ENCODE data around the gene DSCAM.

DSCAM gene

DNA sequence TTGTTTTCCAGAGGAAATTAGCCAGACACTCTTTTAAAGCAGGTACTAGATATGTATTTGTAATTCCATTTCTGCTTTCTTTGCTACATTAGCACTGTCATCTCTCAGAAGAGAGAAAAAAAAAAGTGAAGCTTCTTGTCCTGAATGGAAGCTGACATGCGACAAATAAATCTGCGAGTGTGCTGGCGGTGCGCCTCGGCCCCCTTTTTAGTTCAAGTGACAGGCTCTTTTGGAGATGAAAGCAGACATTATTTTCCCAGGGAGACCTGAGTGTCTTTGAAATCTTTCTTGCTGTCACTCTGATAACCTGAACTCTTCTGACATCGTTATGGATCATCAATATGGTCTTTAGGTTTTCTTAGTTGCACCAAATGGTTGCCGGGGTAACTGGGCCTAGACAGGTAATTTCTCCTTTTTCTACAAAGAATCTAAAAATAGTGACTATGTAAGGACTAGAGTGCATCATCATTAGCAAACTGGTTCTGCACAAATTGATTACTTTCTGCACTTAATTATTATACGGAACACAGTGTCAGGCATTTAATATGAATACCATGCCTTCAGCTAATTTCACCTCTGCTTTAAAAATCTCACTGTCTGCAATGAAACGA lies 501.1 kb downstream of the DSCAM start:
- no peaks in the 10 kb centered on the region for H3K36me3 ChIP-seq (ENCODE audit: insufficient read depth, low read length)
- no peaks in the 10 kb centered on the region for H3K27me3 ChIP-seq (ENCODE audit: insufficient read depth, low read length)
- no peaks in the 10 kb centered on the region for H3F3A ChIP-seq (ENCODE audit: insufficient read depth, low read length)
- no peak overlapping the region for H3K4me3 ChIP-seq (ENCODE audit: low read depth, low read length, poor library complexity, severe bottlenecking)
- H3K9me3 ChIP-seq (ENCODE audit: low read length) = no peaks in the 10 kb centered on the region
- no peaks in the 10 kb centered on the region for H3K9me2 ChIP-seq (ENCODE audit: low read depth, low read length)
- TF ChIP-seq EZH2 (IDR thresholded peaks at IDR 0.05; ENCODE audit: borderline replicate concordance, low read length) (no peak), CTCF (IDR thresholded peaks at IDR 0.05; ENCODE audit: low read length) (no peak)
- H3K4me2 ChIP-seq (ENCODE audit: low read length) = no peak overlapping the region
- H3K27ac ChIP-seq (ENCODE audit: low read depth, low read length, poor library complexity, severe bottlenecking) = no peak overlapping the region
- H3K79me2 ChIP-seq (ENCODE audit: insufficient read depth, low read length) = no peaks in the 10 kb centered on the region
- H2AFZ ChIP-seq (ENCODE audit: low read length) = no peak overlapping the region
- H3K4me1 ChIP-seq (ENCODE audit: insufficient read depth, low read length, severe bottlenecking) = no peaks in the 10 kb centered on the region
- H3K9ac ChIP-seq (ENCODE audit: low read length) = no peak overlapping the region
- H4K20me1 ChIP-seq (ENCODE audit: insufficient read depth, low read length) = no peaks in the 10 kb centered on the region

DNA sequence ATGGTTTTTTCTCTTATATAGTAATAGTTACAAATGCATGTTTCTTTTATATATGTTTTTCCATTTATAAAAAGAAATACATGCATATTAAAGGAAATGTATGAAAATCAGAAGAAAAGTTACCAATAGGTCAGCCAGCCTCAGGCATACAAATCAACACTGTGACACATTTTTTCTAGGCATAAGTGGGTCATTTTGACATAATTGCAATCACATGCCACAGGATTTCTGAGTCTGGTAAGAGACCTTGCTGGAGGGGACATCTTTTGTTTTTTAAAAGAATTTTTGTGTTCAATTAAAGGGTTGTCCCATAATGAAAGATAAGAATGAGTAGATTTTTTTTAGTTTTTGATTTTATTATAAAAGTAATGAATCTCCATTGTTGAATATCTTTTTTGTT lies 506.6 kb downstream of the DSCAM start:
- Histone ChIP-seq H3F3A (ENCODE audit: insufficient read depth, low read length) (no peaks in the 10 kb centered on the region), H3K9ac (ENCODE audit: low read length) (no peak overlapping the region), H3K27ac (ENCODE audit: low read depth, low read length, poor library complexity, severe bottlenecking) (no peak overlapping the region), H4K20me1 (ENCODE audit: insufficient read depth, low read length) (no peaks in the 10 kb centered on the region), H3K4me1 (ENCODE audit: insufficient read depth, low read length, severe bottlenecking) (no peaks in the 10 kb centered on the region), H3K4me3 (ENCODE audit: low read depth, low read length, poor library complexity, severe bottlenecking) (no peak overlapping the region), H3K27me3 (ENCODE audit: insufficient read depth, low read length) (no peaks in the 10 kb centered on the region), H3K36me3 (ENCODE audit: insufficient read depth, low read length) (no peaks in the 10 kb centered on the region), H3K4me2 (ENCODE audit: low read length) (no peak overlapping the region), H2AFZ (ENCODE audit: low read length) (no peak overlapping the region), H3K9me3 (ENCODE audit: low read length) (no peaks in the 10 kb centered on the region), H3K9me2 (ENCODE audit: low read depth, low read length) (no peaks in the 10 kb centered on the region), H3K79me2 (ENCODE audit: insufficient read depth, low read length) (no peaks in the 10 kb centered on the region)
- no peak for TF ChIP-seq EZH2 (IDR thresholded peaks at IDR 0.05; ENCODE audit: borderline replicate concordance, low read length)
- no peak for TF ChIP-seq CTCF (IDR thresholded peaks at IDR 0.05; ENCODE audit: low read length)

DNA sequence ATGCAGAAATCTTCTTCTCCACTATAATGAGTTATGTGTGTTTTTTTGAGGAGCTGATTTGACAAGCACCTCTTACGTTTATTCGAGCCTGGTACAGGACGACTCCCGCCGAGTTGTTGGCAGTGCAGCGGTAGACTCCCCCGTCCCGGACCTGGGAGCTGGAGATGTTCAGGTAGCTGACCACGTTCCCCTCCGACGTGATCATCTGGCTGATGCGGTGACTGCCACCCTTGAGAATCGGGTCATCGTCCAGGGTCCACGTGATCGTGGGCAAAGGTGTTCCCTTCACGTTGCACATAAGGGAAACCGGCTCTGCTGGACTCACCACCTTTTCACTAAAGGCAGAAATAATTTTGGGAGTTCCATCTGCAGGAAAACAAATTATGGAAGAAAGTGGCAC lies 507.9 kb downstream of the DSCAM start:
- no peaks in the 10 kb centered on the region for H3K9me3 ChIP-seq (ENCODE audit: low read length)
- H3K27me3 ChIP-seq (ENCODE audit: insufficient read depth, low read length) = no peaks in the 10 kb centered on the region
- H3K4me1 ChIP-seq (ENCODE audit: insufficient read depth, low read length, severe bottlenecking) = no peaks in the 10 kb centered on the region
- no peak overlapping the region for H3K9ac ChIP-seq (ENCODE audit: low read length)
- no peak overlapping the region for H3K27ac ChIP-seq (ENCODE audit: low read depth, low read length, poor library complexity, severe bottlenecking)
- no peaks in the 10 kb centered on the region for H3K36me3 ChIP-seq (ENCODE audit: insufficient read depth, low read length)
- H3K9me2 ChIP-seq (ENCODE audit: low read depth, low read length) = no peaks in the 10 kb centered on the region
- H4K20me1 ChIP-seq (ENCODE audit: insufficient read depth, low read length) = no peaks in the 10 kb centered on the region
- no peak overlapping the region for H3K4me2 ChIP-seq (ENCODE audit: low read length)
- no peak for TF ChIP-seq EZH2 (IDR thresholded peaks at IDR 0.05; ENCODE audit: borderline replicate concordance, low read length)
- TF ChIP-seq CTCF (IDR thresholded peaks at IDR 0.05; ENCODE audit: low read length) = no peak
- no peak overlapping the region for H3K4me3 ChIP-seq (ENCODE audit: low read depth, low read length, poor library complexity, severe bottlenecking)
- H3F3A ChIP-seq (ENCODE audit: insufficient read depth, low read length) = no peaks in the 10 kb centered on the region
- H3K79me2 ChIP-seq (ENCODE audit: insufficient read depth, low read length) = no peaks in the 10 kb centered on the region
- no peak overlapping the region for H2AFZ ChIP-seq (ENCODE audit: low read length)

All from OCI-LY1 (cell line).